Fibroblast of lung (primary cell): Measurements from ENCODE around the gene L2HGDH. TPM values are rescaled to one million over a fixed set of nuclear protein-coding genes. Genes with fewer than 3 reads are reported as not detected.

ENCODE experiments used
- DNase-seq, 2 donors: peaks; one replicate each; pipeline versions ENCODE4 v3.0.0 to v3.0.0-alpha.2; 2010; ENCODE audit warnings: low read depth in 2 of 2
- H2AFZ ChIP-seq: 2 replicates; pipeline ENCODE4 v1.5.1; 2012; ENCODE audit warnings: low read length, control low read depth, inconsistent platforms
- H3K27ac ChIP-seq: 2 replicates; pipeline ENCODE4 v1.5.1; 2011; ENCODE audit warnings: low read length, control low read depth; ENCODE audit not compliant: insufficient read depth
- H3K27me3 ChIP-seq: 2 replicates; pipeline ENCODE4 v1.5.1; 2011; ENCODE audit warnings: mild to moderate bottlenecking, low read length; ENCODE audit not compliant: control insufficient read depth, insufficient read depth
- H3K36me3 ChIP-seq: 2 replicates; pipeline ENCODE4 v1.5.1; 2011; ENCODE audit warnings: low read length; ENCODE audit not compliant: control insufficient read depth, insufficient read depth
- H3K4me1 ChIP-seq: 2 replicates; pipeline ENCODE4 v1.5.1; 2011; ENCODE audit warnings: low read length; ENCODE audit not compliant: control insufficient read depth, insufficient read depth; ENCODE audit errors: extremely low read depth
- H3K4me2 ChIP-seq: 2 replicates; pipeline ENCODE4 v1.5.1; 2011; ENCODE audit warnings: low read length, control low read depth; ENCODE audit not compliant: insufficient read depth; ENCODE audit errors: extremely low read depth
- H3K4me3 ChIP-seq, 4 experiments: fragments of 200-600 bp in 1 of 4; sonication (generic) in 1 of 4; replicated peaks in 1 of 4; 2 replicates each; pipeline ENCODE4 v1.5.1; 2011 to 2016; ENCODE audit warnings: low read length in 4 of 4, low read depth in 3 of 4, mild to moderate bottlenecking in 3 of 4, control low read depth in 2 of 4, inconsistent platforms in 1 of 4, mixed read lengths in 1 of 4; ENCODE audit not compliant: insufficient read depth in 1 of 4; ENCODE audit errors: control extremely low read depth in 1 of 4
- H3K79me2 ChIP-seq: 2 replicates; pipeline ENCODE4 v1.5.1; 2012; ENCODE audit warnings: mild to moderate bottlenecking, low read length, inconsistent platforms; ENCODE audit not compliant: control insufficient read depth, insufficient read depth
- H3K9ac ChIP-seq: 2 replicates; pipeline ENCODE4 v1.5.1; 2011; ENCODE audit warnings: mild to moderate bottlenecking, low read length, control low read depth; ENCODE audit not compliant: insufficient read depth
- H3K9me3 ChIP-seq: 2 replicates; pipeline ENCODE4 v1.5.1; 2012; ENCODE audit warnings: low read depth, low read length; ENCODE audit not compliant: control insufficient read depth, insufficient read depth
- H4K20me1 ChIP-seq: 2 replicates; pipeline ENCODE4 v1.5.1; 2011; ENCODE audit warnings: low read length; ENCODE audit not compliant: control insufficient read depth, insufficient read depth; ENCODE audit errors: extremely low read depth
- CTCF ChIP-seq, 2 donors: IDR thresholded peaks in 1 of 2; conservative IDR thresholded peaks in 1 of 2; 1 replicate in 1 of 2; 2 replicates in 1 of 2; pipeline ENCODE4 v1.5.1; 2011 to 2012; ENCODE audit warnings: low read length in 2 of 2, control low read depth in 1 of 2, inconsistent platforms in 1 of 2, low read depth in 1 of 2, mild to moderate bottlenecking in 1 of 2
- EZH2 ChIP-seq: IDR thresholded peaks from 2 replicates; pipeline ENCODE4 v1.5.1; 2012; ENCODE audit warnings: low read length, control low read depth, mild to moderate bottlenecking; ENCODE audit errors: missing control alignments
- polyA plus RNA-seq, 2 donors: library from polyadenylated mRNA; depleted of rRNA in 1 of 2; stranded (reverse) in 1 of 2; unstranded in 1 of 2; fragments of >200 nt; gene quantifications; 2 replicates each; pipeline ENCODE4 v1.2.1, GENCODE V29; 2011 to 2012; ENCODE audit warnings: missing spikeins in 1 of 2
- total RNA-seq: library from RNA; depleted of rRNA; stranded (reverse); fragments of >200 nt; gene quantifications from 2 replicates; pipeline ENCODE4 v1.2.1, GENCODE V29; 2014

Gene L2HGDH
- total and polyA plus RNA-seq, 2 donors (not counting 1 experiment from before 2014, with no cell fraction given): 3.0 to 3.8 TPM

GRCh38 chr14:50312734-50313054 lies 665 bp upstream of the L2HGDH start:
- TF ChIP-seq EZH2 (no peak), CTCF (conservative IDR thresholded peaks at IDR 0.05 in 1 of 2, IDR thresholded peaks at IDR 0.05 in 1 of 2; ENCODE audit: low read depth in 1 of 2, low read length in 2 of 2) (no peak)
- no peaks in the 10 kb centered on the region for H3K79me2 ChIP-seq
- peak in 1 of 2 donors; percentile 50 for DNase-seq
- peak overlapping the region; percentile 88 for H2AFZ ChIP-seq
- H3K4me1 ChIP-seq: peaks cover 2% of the 10 kb centered on the region
- H3K4me3 ChIP-seq: peak overlapping the region; percentile 69 to 90 (median 83)
- no peaks in the 10 kb centered on the region for H3K27me3 ChIP-seq
- no peaks in the 10 kb centered on the region for H4K20me1 ChIP-seq
- H3K9me3 ChIP-seq: no peaks in the 10 kb centered on the region
- H3K27ac ChIP-seq: peak overlapping the region; percentile 80
- peak overlapping the region; percentile 71 for H3K9ac ChIP-seq
- H3K4me2 ChIP-seq: peak overlapping the region; percentile 93
- H3K36me3 ChIP-seq: no peaks in the 10 kb centered on the region

- Histone ChIP-seq H3K79me2 (no peaks in the 10 kb centered on the region), H3K4me2 (peak overlapping the region; percentile 89), H3K27ac (no peak overlapping the region), H3K4me1 (peaks cover 2% of the 10 kb centered on the region), H4K20me1 (no peaks in the 10 kb centered on the region), H3K9me3 (no peaks in the 10 kb centered on the region), H3K36me3 (no peaks in the 10 kb centered on the region), H3K9ac (peak overlapping the region; percentile 84), H3K4me3 (peak overlapping the region; percentile 69 to 90 (median 80)), H2AFZ (peak overlapping the region; percentile 91), H3K27me3 (no peaks in the 10 kb centered on the region)
- peak in 1 of 2 donors; percentile 8 for DNase-seq
- no peak for TF ChIP-seq EZH2
- peak; percentile 23 to 37 for TF ChIP-seq CTCF (conservative IDR thresholded peaks at IDR 0.05 in 1 of 2, IDR thresholded peaks at IDR 0.05 in 1 of 2; ENCODE audit: low read depth in 1 of 2, low read length in 2 of 2)
These were observed 575 bp downstream of the L2HGDH start for GRCh38 chr14:50311337-50311971.

- H3K27ac ChIP-seq: no peak overlapping the region
- no peaks in the 10 kb centered on the region for H3K79me2 ChIP-seq
These were observed 1.6 kb downstream of the L2HGDH start for GRCh38 chr14:50310445-50310844.

More at GRCh38 chr14:50310445-50310844, 1.6 kb downstream of the L2HGDH start:
- H3K36me3 ChIP-seq: no peaks in the 10 kb centered on the region
- H2AFZ ChIP-seq: no peak overlapping the region
- no peak for TF ChIP-seq CTCF (conservative IDR thresholded peaks at IDR 0.05 in 1 of 2, IDR thresholded peaks at IDR 0.05 in 1 of 2; ENCODE audit: low read depth in 1 of 2, low read length in 2 of 2)
- TF ChIP-seq EZH2: no peak
- no peak for DNase-seq
- no peak overlapping the region for H3K4me2 ChIP-seq
- H3K9ac ChIP-seq: no peak overlapping the region
- H3K27me3 ChIP-seq: no peaks in the 10 kb centered on the region
- H3K4me3 ChIP-seq: no peak overlapping the region
- H3K4me1 ChIP-seq: peaks cover 2% of the 10 kb centered on the region
- H4K20me1 ChIP-seq: no peaks in the 10 kb centered on the region
- H3K9me3 ChIP-seq: no peaks in the 10 kb centered on the region
